CD4-positive, alpha-beta T cell (primary cell): ENCODE data around the gene CFAP157. TPM values are rescaled to one million over a fixed set of nuclear protein-coding genes. Genes with fewer than 3 reads are reported as not detected.

ENCODE experiments used
- ATAC-seq: fragments of 200-7000 bp; cut with Tn5 transposase; one replicate; pipeline ENCODE4 v1.10.0; 2022; ENCODE audit warnings: mild to moderate bottlenecking; ENCODE audit not compliant: poor library complexity
- CTCF ChIA-PET: fragments of 350-600 bp; sonication (Branson Sonifier 250); formaldehyde crosslinking; loops from one replicate; lab custom pipeline; 2021; ENCODE audit warnings: antibody characterized with exemption, inconsistent platforms; lab: Charles Lee
- POLR2A ChIA-PET: fragments of 350-600 bp; sonication (Branson Sonifier 250); formaldehyde crosslinking; loops from one replicate; lab custom pipeline; 2021; ENCODE audit warnings: antibody characterized with exemption, inconsistent platforms; lab: Charles Lee
- DNase-seq, 14 experiments: peaks; one replicate each; pipeline ENCODE4 v3.0.0-alpha.2; 2013 to 2020; ENCODE audit warnings: mixed read lengths in 2 of 14
- H3K27ac ChIP-seq, 2 donors: one replicate each; pipeline versions ENCODE4 v1.5.1 to v1.7.0; 2013; ENCODE audit warnings: low read length in 2 of 2, low read depth in 1 of 2, mild to moderate bottlenecking in 1 of 2
- H3K27me3 ChIP-seq, 2 experiments: 1 replicate in 1 of 2; 2 replicates in 1 of 2; pipeline versions ENCODE4 v1.6.1 to v1.7.0; 2013; ENCODE audit warnings: low read length in 2 of 2, control low read depth in 1 of 2, mild to moderate bottlenecking in 1 of 2, moderate library complexity in 1 of 2; ENCODE audit not compliant: insufficient read depth in 2 of 2, control insufficient read depth in 1 of 2
- H3K36me3 ChIP-seq: one replicate; pipeline ENCODE4 v1.6.1; 2013; ENCODE audit warnings: low read length, control low read depth; ENCODE audit not compliant: insufficient read depth
- H3K4me1 ChIP-seq: one replicate; pipeline ENCODE4 v1.6.1; 2013; ENCODE audit warnings: low read length, control low read depth; ENCODE audit not compliant: insufficient read depth
- H3K4me3 ChIP-seq: one replicate; pipeline ENCODE4 v1.5.1; 2013; ENCODE audit warnings: mild to moderate bottlenecking, low read length, moderate library complexity
- H3K9me3 ChIP-seq, 2 experiments: 1 replicate in 1 of 2; 2 replicates in 1 of 2; pipeline versions ENCODE4 v1.6.1 to v1.7.0; 2013; ENCODE audit warnings: low read length in 2 of 2, mild to moderate bottlenecking in 2 of 2, control low read depth in 1 of 2, moderate library complexity in 1 of 2; ENCODE audit not compliant: control insufficient read depth in 1 of 2, insufficient read depth in 1 of 2
- H3K27ac Mint-ChIP-seq: one replicate; pipeline ENCODE4 v1.8.0; 2020; ENCODE audit warnings: mixed read lengths
- H3K27me3 Mint-ChIP-seq: one replicate; pipeline ENCODE4 v1.8.0; 2021; ENCODE audit warnings: mixed read lengths
- H3K36me3 Mint-ChIP-seq: one replicate; pipeline ENCODE4 v1.8.0; 2021; ENCODE audit warnings: low read depth, mixed read lengths
- H3K4me1 Mint-ChIP-seq: one replicate; pipeline ENCODE4 v1.8.0; 2021; ENCODE audit warnings: low read depth, mixed read lengths
- H3K4me3 Mint-ChIP-seq: one replicate; pipeline ENCODE4 v1.8.0; 2020; ENCODE audit warnings: mild to moderate bottlenecking, mixed read lengths
- H3K9me3 Mint-ChIP-seq: one replicate; pipeline ENCODE4 v1.8.0; 2020; ENCODE audit warnings: mixed read lengths
- CTCF ChIP-seq: fragments of 200-600 bp; IDR thresholded peaks from one replicate; pipeline ENCODE4 v1.8.0; 2022; ENCODE audit warnings: antibody characterized with exemption, mild to moderate bottlenecking
- intact Hi-C, 2 experiments: fragments of 100-400 bp; cut with DNase I in 1 of 2; cut with micrococcal nuclease in 1 of 2; formaldehyde crosslinking; loops; one replicate each; pipeline versions ENCODE4 v1.15.1 to v1.9.0; 2023 to 2025; cut with DNase I, micrococcal nuclease
- total RNA-seq, 174 experiments: library from RNA in 2 of 174; stranded (reverse) in 2 of 174; gene quantifications; one replicate each; pipeline ENCODE4 v1.2.3 and lab custom pipeline; 2021 to 2026

The CFAP157 gene
- total RNA-seq, 2 experiments from 2014 or later, result 0.11 TPM; not detected in 1

GRCh38 chr9:127684576-127684975, 22.2 kb upstream of the CFAP157 start:
- ATAC-seq, result no peak
- no peaks in the 10 kb centered on the region for H3K4me1 ChIP-seq
- DNase-seq, result no peak
- ChIA-PET POLR2A (no interaction called here), CTCF (no interaction called here)
- Mint-ChIP-seq H3K4me1 (no peaks in the 10 kb centered on the region), H3K4me3 (no peak overlapping the region), H3K27me3 (no peaks in the 10 kb centered on the region), H3K36me3 (no peaks in the 10 kb centered on the region), H3K27ac (no peak overlapping the region), H3K9me3 (no peaks in the 10 kb centered on the region)
- TF ChIP-seq CTCF, result no peak
- intact Hi-C loops, result no loop called here
- H3K27ac ChIP-seq, result no peak overlapping the region
- H3K9me3 ChIP-seq, result no peaks in the 10 kb centered on the region
- H3K36me3 ChIP-seq, result peaks cover 2% of the 10 kb centered on the region
- H3K4me3 ChIP-seq, result no peak overlapping the region
- no peaks in the 10 kb centered on the region for H3K27me3 ChIP-seq

GRCh38 chr9:127686461-127687393, 20.1 kb upstream of the CFAP157 start:
- no peaks in the 10 kb centered on the region for H3K27me3 Mint-ChIP-seq
- no peaks in the 10 kb centered on the region for H3K4me1 Mint-ChIP-seq
- no peaks in the 10 kb centered on the region for H3K4me1 ChIP-seq
- DNase-seq, result no peak
- H3K4me3 ChIP-seq, result no peak overlapping the region
- H3K27me3 ChIP-seq, result no peaks in the 10 kb centered on the region
- H3K27ac ChIP-seq, result no peak overlapping the region
- no peaks in the 10 kb centered on the region for H3K36me3 ChIP-seq
- H3K9me3 Mint-ChIP-seq, result no peaks in the 10 kb centered on the region
- CTCF ChIA-PET, result no interaction called here
- no peak for TF ChIP-seq CTCF
- H3K27ac Mint-ChIP-seq, result no peak overlapping the region
- intact Hi-C loops, result no loop called here
- POLR2A ChIA-PET, result no interaction called here
- H3K4me3 Mint-ChIP-seq, result no peak overlapping the region
- no peaks in the 10 kb centered on the region for H3K9me3 ChIP-seq
- ATAC-seq, result no peak
- no peaks in the 10 kb centered on the region for H3K36me3 Mint-ChIP-seq

GRCh38 chr9:127689329-127690000, 17.3 kb upstream of the CFAP157 start:
- Mint-ChIP-seq H3K36me3 (no peaks in the 10 kb centered on the region), H3K9me3 (no peaks in the 10 kb centered on the region), H3K4me1 (no peaks in the 10 kb centered on the region), H3K4me3 (no peak overlapping the region), H3K27ac (no peak overlapping the region), H3K27me3 (no peaks in the 10 kb centered on the region)
- TF ChIP-seq CTCF, result no peak
- ATAC-seq, result no peak
- H3K4me3 ChIP-seq, result no peak overlapping the region
- no peaks in the 10 kb centered on the region for H3K4me1 ChIP-seq
- no peaks in the 10 kb centered on the region for H3K9me3 ChIP-seq
- no peak overlapping the region for H3K27ac ChIP-seq
- ChIA-PET CTCF (no interaction called here), POLR2A (no interaction called here)
- no peak for DNase-seq
- H3K36me3 ChIP-seq, result no peaks in the 10 kb centered on the region
- intact Hi-C loops, result no loop called here
- H3K27me3 ChIP-seq, result no peaks in the 10 kb centered on the region
